Endometrial microvascular endothelial cells (primary cell): ENCODE results near the gene ARAF. TPM values are rescaled to one million over a fixed set of nuclear protein-coding genes. Genes with fewer than 3 reads are reported as not detected.

Source experiments
- in situ Hi-C: cut with HindIII; loops from 2 replicates; pipeline ENCODE4 v1.10.0; 2017; ENCODE audit warnings: low sequenced_read_pairs, low pct_unique_long_range_greater_than_20kb; ENCODE audit errors: inconsistent ontology term
- total RNA-seq: library from RNA; depleted of rRNA; stranded (reverse); fragments of >200 nt; gene quantifications from one replicate; pipeline ENCODE4 v1.2.3, GENCODE V29; 2015; ENCODE audit errors: inconsistent ontology term

Gene ARAF
- total RNA-seq, 1 donor from 2014 or later: 40.5 TPM

- in situ Hi-C loops: no loop called here
Observed at GRCh38 chrX:47611489-47611888, 50.5 kb downstream of the ARAF start.

- in situ Hi-C loops: no loop called here
Observed at GRCh38 chrX:47611926-47612325, 50.9 kb downstream of the ARAF start.

GRCh38 chrX:47612418-47612817, 51.4 kb downstream of the ARAF start:
- in situ Hi-C loops: no loop called here

GRCh38 chrX:47613082-47613481, 52.1 kb downstream of the ARAF start:
- in situ Hi-C loops: no loop called here

GRCh38 chrX:47614618-47615017, 53.6 kb downstream of the ARAF start:
- in situ Hi-C loops: no loop called here

GRCh38 chrX:47618923-47619485, 58.0 kb downstream of the ARAF start:
- in situ Hi-C loops: no loop called here

GRCh38 chrX:47619486-47620302, 58.7 kb downstream of the ARAF start, which contains the start of gene SYN1:
Gene SYN1, minus strand, starts transcription at chrX:47619857. Its CDS starts 129 bp downstream, at chrX:47619728.
- in situ Hi-C loops: no loop called here

GRCh38 chrX:47620303-47620685, 59.3 kb downstream of the ARAF start:
- in situ Hi-C loops: no loop called here

Other genes starting within 250 kb of the ARAF start
- not detected for gene ZNF157, start 190.6 kb upstream of the ARAF start, total RNA-seq
- gene ZNF41, start 78.0 kb upstream of the ARAF start, total RNA-seq: 5.6 TPM
- gene TIMP1, start 21.2 kb downstream of the ARAF start, total RNA-seq: 160 TPM
- not detected for gene SYN1, start 58.7 kb downstream of the ARAF start, total RNA-seq
- gene CFP, start 68.7 kb downstream of the ARAF start, total RNA-seq: 0.46 TPM
- gene ELK1, start 89.4 kb downstream of the ARAF start, total RNA-seq: 32.8 TPM
- 115 TPM for gene UXT, start 98.0 kb downstream of the ARAF start, total RNA-seq